Activated CD4-positive, alpha-beta T cell treated with anti-CD3 and anti-CD28 coated beads, Interleukin-2, amount 50 U/mL, for 4 hours (primary cell): ENCODE measurements around the gene SLC22A23.

Source experiments
- DNase-seq, 2 experiments: peaks; one replicate each; pipeline ENCODE4 v3.0.0-alpha.2; 2020

Gene SLC22A23

DNA sequence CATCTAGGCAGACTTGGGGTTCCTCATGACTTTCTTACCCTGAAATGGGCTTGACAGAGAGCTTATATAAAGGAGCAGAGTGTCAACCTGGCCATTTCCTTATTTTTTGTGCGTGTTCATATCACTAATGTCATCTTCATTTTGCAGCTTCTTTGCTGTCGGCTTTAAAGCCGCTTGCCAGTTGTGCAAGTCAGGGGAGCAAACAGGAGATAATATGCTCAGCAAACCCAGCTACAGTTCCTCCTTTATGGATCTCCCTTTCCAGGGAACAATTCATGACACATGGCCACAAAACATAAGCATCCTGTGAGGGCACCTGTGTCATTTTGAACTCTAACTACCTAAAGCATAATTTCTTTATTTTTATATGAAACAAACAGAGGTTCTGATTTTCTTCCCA, 222.9 kb downstream of the SLC22A23 start:
- DNase-seq: no peak

DNA sequence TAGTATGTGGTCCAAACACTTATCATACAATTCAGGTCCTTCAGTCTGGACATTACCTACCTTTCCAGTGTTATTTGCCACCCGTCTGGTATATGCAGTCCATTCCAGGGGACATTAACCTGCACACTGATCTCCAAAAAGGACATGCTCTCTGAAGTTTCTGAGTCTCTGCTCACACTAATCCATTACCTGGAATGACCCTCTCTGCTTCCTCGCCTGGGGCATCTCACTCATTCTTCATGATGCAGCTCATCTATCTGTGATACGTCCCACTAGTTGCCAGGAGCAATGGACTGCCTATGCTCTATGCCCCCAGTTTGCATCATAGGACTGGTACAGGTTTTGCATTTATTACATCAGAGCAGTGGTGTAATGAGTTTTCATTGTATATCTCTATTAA, 223.5 kb downstream of the SLC22A23 start:
- no peak for DNase-seq

DNA sequence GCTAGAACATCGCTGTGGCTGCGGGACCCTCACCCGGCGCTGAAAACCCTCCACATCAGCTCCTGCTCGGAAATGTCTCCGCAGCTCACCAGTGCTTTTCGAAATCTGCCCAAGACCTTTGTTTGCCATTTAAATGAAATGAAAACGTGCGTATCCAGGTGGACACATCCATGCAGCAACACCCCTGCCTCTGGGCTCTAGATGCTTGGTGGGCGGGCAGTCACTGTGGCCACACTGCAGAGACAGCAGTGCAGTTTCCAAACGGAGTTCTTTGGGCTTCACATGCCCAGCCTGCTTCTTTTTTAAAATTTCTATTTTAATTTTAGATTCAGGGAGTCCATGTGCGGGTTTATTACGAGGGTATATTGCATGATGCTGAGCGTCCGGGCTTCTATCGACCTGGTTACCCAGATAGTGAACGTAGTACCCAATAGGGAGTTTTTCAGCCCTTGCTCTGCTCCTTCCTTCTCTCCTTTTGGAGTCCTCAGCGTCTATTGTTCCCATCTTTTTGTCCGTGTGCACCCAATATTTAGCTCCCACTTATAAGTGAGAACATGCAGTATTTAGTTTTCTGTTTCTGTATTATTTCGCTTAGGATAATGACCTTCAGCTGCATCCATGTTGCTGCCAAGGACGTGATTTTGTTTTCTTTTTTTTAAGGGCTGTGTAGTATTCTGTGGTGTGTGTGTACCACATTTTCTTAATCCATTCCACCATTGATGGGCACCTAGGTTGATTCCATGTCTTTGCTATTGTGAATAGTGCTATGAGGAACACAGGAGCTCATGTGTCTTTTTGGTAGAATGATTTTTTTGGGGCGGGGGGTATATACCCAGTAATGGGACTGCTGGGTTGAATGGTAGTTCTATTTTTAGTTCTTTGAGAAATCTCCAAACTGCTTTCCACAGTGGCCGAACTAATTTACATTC, 224.6 kb downstream of the SLC22A23 start:
- DNase-seq: no peak

DNA sequence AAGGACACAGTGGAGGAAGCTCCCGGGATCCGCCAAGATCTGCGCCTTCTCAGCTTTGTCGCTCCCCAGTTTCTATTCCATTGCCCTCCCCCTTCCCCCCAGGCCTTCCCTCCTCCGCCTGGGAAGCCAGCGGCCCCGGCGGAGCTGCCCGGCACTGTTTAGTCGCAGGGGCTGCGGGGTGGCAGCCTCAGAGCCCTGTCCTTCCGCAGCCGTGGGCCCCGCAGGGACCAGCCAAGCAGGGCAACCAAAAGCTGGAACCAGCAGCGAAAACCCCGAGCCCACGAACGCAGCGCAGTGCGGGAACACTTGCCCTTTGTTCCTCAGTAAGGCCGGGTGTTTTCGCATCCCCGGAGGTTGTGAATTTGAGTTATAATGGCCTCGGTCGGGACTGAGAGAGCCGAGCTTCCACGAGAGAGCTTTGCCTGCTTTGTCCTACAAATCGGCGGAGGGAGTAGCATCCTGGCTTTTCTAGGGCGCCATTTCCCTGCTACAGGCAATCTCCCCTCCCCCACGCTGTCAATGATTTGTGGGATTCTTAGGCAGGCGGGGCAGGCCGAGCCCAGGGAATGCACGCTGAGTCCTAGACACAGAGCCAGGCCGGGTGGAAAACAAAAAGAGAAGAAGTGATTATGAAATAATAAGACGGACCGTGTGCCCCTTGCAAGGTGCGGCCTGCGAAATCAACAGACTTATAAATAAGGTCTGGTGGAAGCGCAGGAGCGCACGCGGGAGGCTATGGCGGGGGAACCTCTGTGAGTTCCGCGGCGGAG, 225.4 kb downstream of the SLC22A23 start:
- DNase-seq: no peak

DNA sequence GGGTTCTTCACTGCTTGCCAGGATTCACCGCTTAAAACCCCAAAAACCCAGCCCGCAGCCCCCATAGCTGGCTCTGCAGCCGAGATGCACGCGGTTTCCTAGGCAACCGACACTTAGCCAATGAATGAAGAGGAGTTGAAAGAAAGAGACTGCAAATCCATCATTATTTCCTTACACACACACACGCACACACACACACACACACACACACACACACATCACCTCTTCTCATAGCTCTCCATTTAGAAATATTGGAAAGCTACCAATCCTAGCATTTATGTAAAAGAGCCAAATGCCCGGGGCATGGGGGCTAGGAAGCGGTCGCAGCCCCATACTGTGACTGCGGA, 226.0 kb downstream of the SLC22A23 start:
- DNase-seq: no peak

DNA sequence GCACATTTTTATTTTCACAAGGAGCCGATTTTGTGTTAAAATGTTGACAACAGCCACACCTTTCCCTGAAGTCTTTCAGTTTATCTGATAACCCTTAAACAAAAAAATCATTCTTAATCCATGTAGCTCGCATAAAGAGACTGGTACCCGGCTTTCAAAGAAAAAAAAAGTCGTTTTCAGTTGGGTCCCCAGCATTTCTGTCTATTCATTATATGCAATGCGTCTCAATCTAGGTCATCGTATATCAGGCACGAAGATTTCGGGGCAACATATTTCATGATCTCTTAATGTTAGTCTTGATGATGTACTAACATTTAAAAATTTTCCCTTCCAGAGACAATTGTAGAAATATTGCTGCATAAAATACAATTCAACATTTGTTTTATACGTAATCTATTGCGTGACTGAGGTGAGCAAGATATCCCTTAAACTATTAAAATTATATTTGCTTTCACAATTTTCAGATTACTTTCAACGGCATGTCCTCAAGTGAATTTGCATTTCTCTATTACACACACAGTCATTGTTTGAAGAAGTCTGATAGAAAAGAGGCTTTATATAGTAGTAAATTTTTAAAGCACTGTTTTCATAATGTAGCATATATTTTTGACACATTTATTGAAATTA, 226.5 kb downstream of the SLC22A23 start:
- no peak for DNase-seq

DNA sequence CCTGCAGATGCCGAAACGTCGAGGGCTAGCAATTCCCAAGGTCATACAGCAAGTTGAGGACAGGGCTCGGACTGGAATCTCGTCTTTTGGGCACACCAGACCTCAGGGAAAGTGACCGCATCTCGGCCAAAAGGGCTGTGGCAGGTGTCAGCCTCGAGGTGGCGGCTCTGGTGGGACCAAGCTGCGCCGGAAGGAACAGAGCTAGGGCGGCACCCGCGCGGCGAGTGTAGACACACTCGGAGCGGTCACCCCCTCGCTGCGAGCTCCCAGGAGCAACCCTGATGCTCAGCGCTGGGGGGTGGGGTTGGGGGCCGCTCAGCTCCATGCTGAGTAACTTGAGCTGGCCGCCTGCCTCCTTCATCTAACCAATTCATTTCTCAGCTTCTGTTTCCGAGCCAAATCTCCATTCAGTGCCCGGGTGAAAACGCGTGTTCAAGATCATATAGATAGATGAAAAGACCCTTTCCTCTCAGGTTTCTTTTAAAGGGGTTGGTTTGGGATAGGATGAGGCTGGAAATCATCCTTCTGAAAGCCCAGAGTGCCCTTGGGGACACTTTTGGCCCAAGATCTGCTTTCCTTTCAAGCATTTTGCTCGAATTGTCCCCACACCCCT, 227.2 kb downstream of the SLC22A23 start:
- DNase-seq: no peak

DNA sequence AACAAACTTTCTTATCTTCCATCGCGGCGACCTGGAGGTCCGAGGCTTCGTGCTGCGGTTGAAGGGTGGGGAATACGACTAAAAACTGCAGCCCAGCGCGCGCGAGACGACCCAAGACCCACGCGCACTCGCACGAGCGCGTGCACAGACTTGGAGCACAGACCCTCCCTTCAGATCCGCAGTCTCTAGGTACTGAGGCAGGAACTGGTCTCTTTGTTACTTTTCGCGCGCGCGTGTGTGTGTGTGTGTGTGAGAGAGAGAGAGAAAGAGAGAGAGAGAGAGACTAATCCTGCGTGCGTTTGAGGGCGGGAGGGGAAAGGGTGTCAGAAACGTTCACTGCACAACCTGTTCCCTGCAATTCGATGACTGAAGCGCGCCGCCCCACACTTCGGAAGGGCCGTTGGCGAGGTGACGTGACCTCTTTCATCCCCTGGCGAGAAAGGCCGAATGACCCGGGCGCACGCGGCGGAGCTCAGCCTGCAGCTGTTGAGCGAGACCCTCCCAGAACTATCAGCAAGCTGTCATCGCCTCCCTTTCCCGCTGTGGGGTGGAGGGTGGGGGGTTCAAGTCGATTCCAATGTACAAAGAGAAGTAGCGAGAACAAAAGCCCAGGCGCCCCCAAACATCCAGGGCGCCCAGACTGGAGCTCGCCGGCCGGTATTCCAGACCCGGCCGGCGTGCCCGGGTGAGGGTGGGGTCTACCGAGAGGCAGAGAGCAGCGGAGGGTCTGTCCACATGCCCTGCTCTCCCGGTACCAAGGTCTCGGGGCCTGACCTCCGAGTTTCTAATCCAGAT, 227.9 kb downstream of the SLC22A23 start:
- DNase-seq: peak; percentile 36 to 46

DNA sequence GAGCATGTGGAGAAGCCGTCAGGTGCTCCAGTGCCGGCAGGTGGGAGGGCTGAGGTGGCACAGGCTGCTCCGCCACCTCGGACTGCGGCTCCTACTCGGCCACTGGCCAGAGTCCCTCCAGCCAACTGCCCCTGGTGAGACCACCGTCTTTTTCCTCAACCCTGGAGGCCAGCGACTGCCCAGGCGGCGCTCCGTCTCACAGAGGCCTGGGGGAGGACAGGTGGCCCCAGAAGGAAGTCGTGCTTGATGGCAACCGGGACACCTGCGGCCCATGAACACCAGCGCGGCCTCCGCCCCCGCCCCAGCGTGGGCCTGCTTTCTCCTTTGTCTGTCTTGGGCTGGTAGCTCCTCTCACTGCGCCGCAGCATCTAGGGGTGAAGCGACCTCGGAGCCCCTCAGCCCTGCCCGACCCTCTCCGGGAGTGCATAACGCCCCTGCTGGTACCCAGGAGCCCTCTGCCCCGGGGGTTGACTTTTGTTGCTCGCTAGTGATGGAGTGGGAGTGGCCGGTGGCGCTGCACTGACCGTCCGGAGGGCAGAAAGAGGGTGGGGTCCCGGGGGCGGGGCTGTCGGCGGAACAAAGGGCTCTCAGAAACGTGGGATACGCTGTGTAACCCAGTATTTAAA, 228.7 kb downstream of the SLC22A23 start:
- DNase-seq: no peak

DNA sequence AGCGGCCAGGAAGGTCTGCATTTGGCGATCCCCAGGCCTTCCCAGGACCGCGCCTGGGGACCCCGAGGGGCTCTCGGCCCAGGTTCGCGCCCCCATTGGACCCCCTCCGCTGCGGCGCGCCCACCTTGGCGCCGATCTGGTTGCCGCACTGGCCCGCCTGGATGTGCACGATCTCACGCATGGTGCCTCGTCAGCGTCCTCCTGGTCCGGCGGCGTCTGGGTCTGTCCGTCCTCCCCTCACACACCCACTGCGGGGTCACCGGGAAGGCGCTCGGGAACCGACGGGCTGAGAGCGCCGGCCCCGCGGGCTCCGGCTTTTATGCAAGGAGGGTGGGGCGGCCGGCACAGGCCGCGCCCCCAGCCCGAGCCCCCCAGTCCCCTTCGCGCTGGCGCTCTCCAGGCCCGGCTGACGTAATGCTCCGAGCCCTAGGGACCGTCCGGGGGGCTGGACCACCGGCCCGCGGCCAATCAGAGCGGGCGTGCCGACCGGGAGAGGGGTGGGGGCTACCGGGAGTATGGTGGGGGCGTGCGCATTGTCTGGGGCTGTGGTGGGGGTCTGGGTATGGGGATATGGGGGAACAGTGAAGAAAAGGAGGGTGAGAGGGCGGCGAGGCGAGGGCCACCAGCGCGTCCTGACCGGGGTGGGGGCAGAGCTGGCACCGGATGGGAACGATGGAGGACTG, 229.3 kb downstream of the SLC22A23 start, which contains the start of gene TUBB2B:
TSS of gene TUBB2B (minus strand) at position 291 of the 683 bp plus-strand sequence. CDS start at position 181, 110 bp downstream.
- no peak for DNase-seq

DNA sequence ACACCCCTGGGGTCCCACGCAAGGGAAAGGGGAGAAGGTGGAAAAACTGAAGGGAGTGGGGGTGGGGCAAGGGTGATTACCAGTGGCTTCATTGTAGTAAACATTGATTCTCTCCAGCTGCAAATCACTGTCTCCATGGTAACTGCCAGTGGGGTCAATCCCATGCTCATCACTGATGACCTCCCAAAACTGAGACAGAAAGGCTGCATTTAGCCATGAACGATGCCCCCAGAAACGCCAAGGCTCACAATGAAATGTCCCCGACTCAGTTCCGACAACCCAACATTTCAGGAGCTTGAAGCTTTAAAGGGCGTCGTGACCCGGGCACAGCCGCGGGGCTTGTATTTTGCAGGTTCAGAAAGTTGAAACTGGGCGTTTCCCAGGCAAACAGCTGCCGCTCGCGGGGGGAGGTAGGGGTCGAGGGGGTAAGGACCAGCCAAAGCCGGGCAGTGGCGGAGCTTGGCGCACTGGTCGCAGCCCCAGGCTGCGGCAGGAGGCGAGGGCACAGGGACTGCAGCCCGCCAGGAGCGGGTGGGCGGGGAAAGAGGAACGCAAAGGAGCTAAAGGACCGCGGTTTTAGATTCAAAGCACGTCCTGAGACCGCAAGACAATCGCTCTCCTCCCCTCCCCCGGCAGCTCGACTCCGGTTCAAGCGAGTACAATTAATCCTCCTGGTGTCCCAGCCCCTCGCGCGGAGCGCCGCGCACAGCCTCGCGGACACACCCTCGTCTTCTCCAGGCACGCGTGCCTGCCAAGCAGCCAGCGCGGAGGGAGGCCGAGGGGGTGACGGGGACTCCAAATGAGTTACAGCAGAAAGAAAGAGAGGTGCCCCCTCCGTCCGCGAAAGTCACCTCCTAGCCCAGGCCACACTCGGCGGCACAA, 230.1 kb downstream of the SLC22A23 start:
- DNase-seq: no peak

DNA sequence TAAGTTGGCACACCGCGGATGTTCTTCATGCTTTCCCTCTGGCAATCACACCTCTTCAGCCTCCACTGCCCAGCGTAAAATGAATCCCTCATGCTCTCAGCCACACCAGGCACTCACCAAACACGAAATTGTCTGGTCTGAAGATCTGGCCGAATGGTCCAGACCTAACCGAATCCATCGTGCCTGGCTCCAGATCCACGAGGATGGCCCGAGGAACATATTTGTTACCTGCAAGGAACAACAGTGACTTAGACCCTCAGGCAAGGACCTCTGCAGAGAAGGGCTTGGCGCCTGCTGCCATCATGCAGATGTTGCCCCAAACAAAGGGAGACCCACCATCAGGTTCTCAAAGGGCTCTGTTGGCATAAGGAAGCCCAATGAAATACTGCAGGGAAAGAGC, 230.8 kb downstream of the SLC22A23 start:
- DNase-seq: no peak

DNA sequence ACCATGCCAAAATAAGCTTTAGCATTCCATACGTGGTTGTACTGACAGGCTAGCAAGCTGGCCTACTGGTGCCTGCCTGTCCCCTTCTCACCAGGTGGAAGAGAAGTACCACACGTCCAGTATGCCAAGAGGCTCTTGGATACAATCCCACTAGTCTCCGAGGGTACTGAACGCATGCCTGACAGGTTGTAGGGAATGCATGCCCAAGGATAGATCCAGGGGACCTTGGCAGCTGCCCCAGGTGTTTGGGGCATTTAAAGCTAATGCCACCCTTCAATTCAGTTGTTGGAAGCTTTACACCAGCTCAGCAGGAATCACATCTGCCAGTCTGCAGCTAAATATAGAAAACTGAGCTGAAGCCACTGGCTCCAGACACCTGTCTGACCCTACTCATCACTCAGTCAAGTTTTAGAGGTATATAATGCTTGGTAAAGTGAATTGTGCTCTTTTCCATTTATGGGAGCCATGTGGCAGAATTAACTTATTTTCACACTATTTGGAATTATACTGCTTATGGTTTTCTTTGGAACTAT, 234.3 kb downstream of the SLC22A23 start:
- no peak for DNase-seq

DNA sequence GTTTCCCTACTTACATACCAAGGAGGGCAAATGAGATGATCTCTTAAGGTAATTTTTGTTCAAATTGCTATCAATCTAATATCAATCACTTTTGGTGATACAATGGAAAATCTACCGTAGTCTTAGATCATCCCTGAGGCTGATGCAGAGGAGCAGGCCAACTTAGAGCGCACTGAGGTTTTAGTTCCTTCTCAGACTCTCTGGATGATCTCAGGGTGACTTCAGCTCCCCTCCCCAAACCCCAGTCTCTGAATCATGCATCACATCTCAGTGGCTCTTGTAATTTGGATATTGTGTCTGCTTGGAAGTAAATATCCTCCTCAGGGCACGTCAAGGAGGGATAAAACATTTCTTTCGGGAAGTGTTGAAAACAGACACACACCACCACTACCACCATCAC, 235.3 kb downstream of the SLC22A23 start:
- no peak for DNase-seq

DNA sequence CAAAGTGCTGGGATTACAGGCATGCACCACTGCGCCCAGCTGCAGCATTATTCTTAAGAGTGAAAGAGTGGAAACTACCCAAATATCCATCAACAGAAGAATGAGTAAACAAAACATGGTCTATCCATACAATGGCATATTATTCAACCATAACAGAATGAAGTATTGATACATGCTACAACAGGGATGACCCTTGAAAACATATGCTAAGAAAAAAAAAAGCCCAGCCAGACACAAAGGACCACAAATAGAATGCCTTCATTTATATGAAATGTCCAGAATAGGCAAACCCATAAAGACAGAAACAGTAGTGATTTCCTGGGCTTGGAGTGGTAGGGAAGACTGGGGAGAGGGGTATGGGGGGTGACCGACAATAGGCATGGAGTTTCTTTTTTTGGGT, 236.5 kb downstream of the SLC22A23 start:
- DNase-seq: no peak
